ENCODE data around the gene CDK19.

DNA sequence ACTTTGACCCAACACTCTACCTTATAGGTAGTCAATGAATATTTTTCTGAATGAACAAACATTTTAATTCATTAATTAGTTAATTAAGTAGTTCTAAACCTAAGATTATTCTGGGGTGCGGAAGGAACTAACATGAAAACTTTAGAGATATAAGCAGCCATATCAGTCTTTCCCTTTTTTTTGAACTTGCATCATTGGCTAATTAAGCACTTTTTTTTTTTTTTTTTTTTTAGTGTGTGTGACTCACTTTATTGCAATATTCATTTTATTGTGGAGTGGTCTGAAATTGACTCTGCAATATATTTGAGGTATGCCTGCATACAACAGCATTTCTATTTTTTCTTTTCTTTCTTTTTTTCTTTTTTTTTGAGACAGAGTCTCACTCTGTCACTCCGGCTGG lies 37.5 kb upstream of the CDK19 start:
- TF ChIP-seq, protein P1, sequence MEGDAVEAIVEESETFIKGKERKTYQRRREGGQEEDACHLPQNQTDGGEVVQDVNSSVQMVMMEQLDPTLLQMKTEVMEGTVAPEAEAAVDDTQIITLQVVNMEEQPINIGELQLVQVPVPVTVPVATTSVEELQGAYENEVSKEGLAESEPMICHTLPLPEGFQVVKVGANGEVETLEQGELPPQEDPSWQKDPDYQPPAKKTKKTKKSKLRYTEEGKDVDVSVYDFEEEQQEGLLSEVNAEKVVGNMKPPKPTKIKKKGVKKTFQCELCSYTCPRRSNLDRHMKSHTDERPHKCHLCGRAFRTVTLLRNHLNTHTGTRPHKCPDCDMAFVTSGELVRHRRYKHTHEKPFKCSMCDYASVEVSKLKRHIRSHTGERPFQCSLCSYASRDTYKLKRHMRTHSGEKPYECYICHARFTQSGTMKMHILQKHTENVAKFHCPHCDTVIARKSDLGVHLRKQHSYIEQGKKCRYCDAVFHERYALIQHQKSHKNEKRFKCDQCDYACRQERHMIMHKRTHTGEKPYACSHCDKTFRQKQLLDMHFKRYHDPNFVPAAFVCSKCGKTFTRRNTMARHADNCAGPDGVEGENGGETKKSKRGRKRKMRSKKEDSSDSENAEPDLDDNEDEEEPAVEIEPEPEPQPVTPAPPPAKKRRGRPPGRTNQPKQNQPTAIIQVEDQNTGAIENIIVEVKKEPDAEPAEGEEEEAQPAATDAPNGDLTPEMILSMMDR (IDR thresholded peaks at IDR 0.05): no peak
- TF ChIP-seq EZH2phosphoT487 (IDR thresholded peaks at IDR 0.05): no peak
- TF ChIP-seq EZH2 (IDR thresholded peaks at IDR 0.05): no peak
